Measurements from ENCODE around the gene DIS3L2. TPM values are rescaled to one million over a fixed set of nuclear protein-coding genes. Genes with fewer than 3 reads are reported as not detected.

The DIS3L2 gene
- total RNA-seq, 4 donors from 2014 or later = 40.6 to 105 (median 43.9) TPM

- WGBS = 64% methylated on average over 4 of the region's 8 CpGs
- Histone ChIP-seq H3K9me3 (no peaks in the 10 kb centered on the region), H3K4me1 (peaks cover 15% of the 10 kb centered on the region), H3K27ac (no peak overlapping the region), H3K27me3 (peaks cover 49% of the 10 kb centered on the region), H3K36me3 (no peaks in the 10 kb centered on the region), H3K4me3 (no peak overlapping the region)
- DNase-seq (ENCODE audit: low spot score in 2 of 2) = peak; percentile 42 to 63
- no peak for TF ChIP-seq EP300 (IDR thresholded peaks at IDR 0.05)
Observed at GRCh38 chr2:231930593-231931281, 30.8 kb upstream of the DIS3L2 start.

GRCh38 chr2:231931481-231931915, 30.0 kb upstream of the DIS3L2 start:
- Histone ChIP-seq H3K36me3 (no peaks in the 10 kb centered on the region), H3K4me1 (peaks cover 7% of the 10 kb centered on the region), H3K4me3 (no peak overlapping the region), H3K27me3 (peaks cover 41% of the 10 kb centered on the region), H3K27ac (no peak overlapping the region), H3K9me3 (no peaks in the 10 kb centered on the region)
- WGBS = 83% methylated on average over 7 of the region's 7 CpGs
- no peak for TF ChIP-seq EP300 (IDR thresholded peaks at IDR 0.05)
- no peak for TF ChIP-seq POLR2A (IDR thresholded peaks at IDR 0.05)
- TF ChIP-seq CTCF (IDR thresholded peaks at IDR 0.05) = no peak
- no peak for TF ChIP-seq POLR2AphosphoS5 (IDR thresholded peaks at IDR 0.05)
- DNase-seq (ENCODE audit: low spot score in 2 of 2) = peak; percentile 21 to 31

- H3K27ac ChIP-seq = no peak overlapping the region
- H3K4me1 ChIP-seq = no peaks in the 10 kb centered on the region
- H3K36me3 ChIP-seq = no peaks in the 10 kb centered on the region
- 85% methylated on average over 3 of the region's 3 CpGs for WGBS
- H3K27me3 ChIP-seq = peaks cover 30% of the 10 kb centered on the region
- DNase-seq (ENCODE audit: low spot score in 2 of 2) = peak in 1 of 2 donors; percentile 43
- TF ChIP-seq EP300 (IDR thresholded peaks at IDR 0.05) = no peak
- TF ChIP-seq POLR2AphosphoS5 (IDR thresholded peaks at IDR 0.05) = no peak
- TF ChIP-seq POLR2A (IDR thresholded peaks at IDR 0.05) = no peak
- TF ChIP-seq CTCF (IDR thresholded peaks at IDR 0.05) = no peak
- no peak overlapping the region for H3K4me3 ChIP-seq
- H3K9me3 ChIP-seq = no peaks in the 10 kb centered on the region
Observed at GRCh38 chr2:231932711-231932970, 28.9 kb upstream of the DIS3L2 start.

GRCh38 chr2:231932985-231933915, 28.3 kb upstream of the DIS3L2 start:
- no peak for TF ChIP-seq CTCF (IDR thresholded peaks at IDR 0.05)
- TF ChIP-seq POLR2A (IDR thresholded peaks at IDR 0.05) = no peak
- no peak for TF ChIP-seq POLR2AphosphoS5 (IDR thresholded peaks at IDR 0.05)
- TF ChIP-seq EP300 (IDR thresholded peaks at IDR 0.05) = no peak
- Histone ChIP-seq H3K9me3 (no peaks in the 10 kb centered on the region), H3K4me1 (no peaks in the 10 kb centered on the region), H3K27me3 (peaks cover 23% of the 10 kb centered on the region), H3K4me3 (no peak overlapping the region), H3K27ac (no peak overlapping the region), H3K36me3 (no peaks in the 10 kb centered on the region)
- 84% methylated on average over 14 of the region's 15 CpGs for WGBS
- DNase-seq (ENCODE audit: low spot score in 2 of 2) = peak in 1 of 2 donors; percentile 67

- DNase-seq (ENCODE audit: low spot score in 2 of 2) = peak in 1 of 2 donors; percentile 76
- 57% methylated on average over 3 of the region's 13 CpGs for WGBS
- no peak for TF ChIP-seq CTCF (IDR thresholded peaks at IDR 0.05)
- no peak for TF ChIP-seq POLR2A (IDR thresholded peaks at IDR 0.05)
- no peak for TF ChIP-seq EP300 (IDR thresholded peaks at IDR 0.05)
- no peak for TF ChIP-seq POLR2AphosphoS5 (IDR thresholded peaks at IDR 0.05)
Observed at GRCh38 chr2:231933916-231934401, 27.6 kb upstream of the DIS3L2 start.

More at GRCh38 chr2:231933916-231934401, 27.6 kb upstream of the DIS3L2 start:
- Histone ChIP-seq H3K27me3 (peaks cover 19% of the 10 kb centered on the region), H3K4me1 (no peaks in the 10 kb centered on the region), H3K4me3 (no peak overlapping the region), H3K9me3 (no peaks in the 10 kb centered on the region), H3K36me3 (no peaks in the 10 kb centered on the region), H3K27ac (no peak overlapping the region)
